Heart left ventricle (tissue), 16 donors: Measurements from ENCODE around the gene DCTPP1. TPM values are rescaled to one million over a fixed set of nuclear protein-coding genes. Genes with fewer than 3 reads are reported as not detected.

Source experiments
- ATAC-seq, 4 donors: fragments of 200-7000 bp; cut with Tn5 transposase; one replicate each; pipeline ENCODE4 v1.9.1; 2020 to 2022; ENCODE audit warnings: moderate library complexity in 4 of 4, mild to moderate bottlenecking in 3 of 4, moderate number of reproducible peaks in 1 of 4
- DNase-seq, 5 donors: peaks; one replicate each; pipeline ENCODE4 v3.0.0-alpha.2; 2020
- H3K27ac ChIP-seq, 12 donors: fragments of 200-600 bp; sonication (generic) in 4 of 12; one replicate each; pipeline versions ENCODE4 v1.5.0 to v1.8.0; 2016 to 2022; ENCODE audit warnings: mild to moderate bottlenecking in 2 of 12
- H3K27me3 ChIP-seq, 9 donors: fragments of 200-600 bp; sonication (generic) in 2 of 9; one replicate each; pipeline versions ENCODE4 v1.5.1 to v1.8.0; 2016 to 2022; ENCODE audit warnings: mild to moderate bottlenecking in 3 of 9
- H3K36me3 ChIP-seq, 9 donors: fragments of 200-600 bp; sonication (generic) in 2 of 9; one replicate each; pipeline versions ENCODE4 v1.5.0 to v1.8.0; 2018 to 2022; ENCODE audit warnings: mild to moderate bottlenecking in 2 of 9
- H3K4me1 ChIP-seq, 12 donors: fragments of 200-600 bp; sonication (generic) in 4 of 12; one replicate each; pipeline versions ENCODE4 v1.5.0 to v1.8.0; 2016 to 2022; ENCODE audit warnings: mild to moderate bottlenecking in 3 of 12
- H3K4me3 ChIP-seq, 12 donors: fragments of 200-600 bp; sonication (generic) in 4 of 12; one replicate each; pipeline versions ENCODE4 v1.5.0 to v1.8.0; 2017 to 2022; ENCODE audit warnings: mild to moderate bottlenecking in 9 of 12, moderate library complexity in 4 of 12
- H3K9me3 ChIP-seq, 12 donors: fragments of 200-600 bp; sonication (generic) in 4 of 12; one replicate each; pipeline versions ENCODE4 v1.5.0 to v1.8.0; 2016 to 2022; ENCODE audit warnings: mild to moderate bottlenecking in 1 of 12
- POLR2A ChIP-seq, 2 donors: fragments of 450-650 bp; IDR thresholded peaks; one replicate each; pipeline ENCODE4 v1.6.1; 2017; ENCODE audit warnings: antibody characterized with exemption in 2 of 2, mild to moderate bottlenecking in 2 of 2, moderate library complexity in 2 of 2
- WGBS, 4 donors: extraction: QIAGEN DNeasy Blood & Tissue Kit in 2 of 4; methylation state at CpG; one replicate each; pipeline versions ENCODE4 v1.1.5 to v1.1.7; 2013 to 2018; 5-methylcytosine and 5-hydroxymethylcytosine counted together
- intact Hi-C, 10 donors: fragments of 100-400 bp; cut with DNase I; formaldehyde crosslinking; loops; one replicate each; pipeline versions ENCODE4 v1.11.1 to v1.14.2; 2022
- polyA plus RNA-seq, 2 donors: library from polyadenylated mRNA; stranded (reverse); fragments of 200-250 nt; gene quantifications; one replicate each; pipeline ENCODE4 v1.2.3, GENCODE V29; 2013
- total RNA-seq, 9 donors: library from RNA; depleted of rRNA in 2 of 9; stranded (reverse); fragments of >200 nt in 2 of 9; fragmentation: NEBNext Ultra II Directional in 3 of 9; extraction: Animal tissue kit (Norgen Biotek cat#: 25700) in 3 of 9; gene quantifications; one replicate each; pipeline versions ENCODE4 v1.1.0 to v1.2.4, GENCODE V29; 2016 to 2023
- TF ChIP-seq, protein P1 (sequence below), 12 donors: fragments of 200-600 bp; sonication (generic) in 4 of 12; IDR thresholded peaks; one replicate each; pipeline versions ENCODE4 v1.5.0 to v1.8.0; 2018 to 2022; ENCODE audit warnings: antibody characterized with exemption in 12 of 12, mild to moderate bottlenecking in 5 of 12
- donor health status: ischemic (EF 13 %, LVEDD 7.1; RV severe dilation, severe dysfunction).
- donor health status: healthy with polysubstance abuse.
- donor health status: DM: no; HTN: yes; CAD: no.
- donor health status: DM: no; HTN: no; CAD: no.
- donor health status: ischemic (EF 25% LVEDD 6.9; RV normal size, moderate dysfunction).
- donor health status: ischemic (EF 25% LVEDD 5.7; RV mildly dilated, moderate dysfunction).
- donor health status: healthy.
- donor health status: DM: yes; HTN: yes; CAD: no.
- donor health status: ischemic (EF 35%, LVEDD 5.7; RV mildly dilated, moderate dysfunction).
- donor health status: nonischemic (EF 11% LVEDD 7.7; RV severe dilation, severe dysfunction).
- donor health status: DM: yes; HTN: yes; CAD: no.
- donor health status: PGD.
- donor health status: ischemic (EF 29% LVEDD 5.4; RV normal size, mild dysfunction).
- donor health status: nonischemic (EF 23%, LVEDD 6.1; RV moderate dilation, normal function).

The DCTPP1 gene
- total and polyA plus RNA-seq, 11 donors, result 13.8 to 68.7 (median 28.4) TPM

DNA sequence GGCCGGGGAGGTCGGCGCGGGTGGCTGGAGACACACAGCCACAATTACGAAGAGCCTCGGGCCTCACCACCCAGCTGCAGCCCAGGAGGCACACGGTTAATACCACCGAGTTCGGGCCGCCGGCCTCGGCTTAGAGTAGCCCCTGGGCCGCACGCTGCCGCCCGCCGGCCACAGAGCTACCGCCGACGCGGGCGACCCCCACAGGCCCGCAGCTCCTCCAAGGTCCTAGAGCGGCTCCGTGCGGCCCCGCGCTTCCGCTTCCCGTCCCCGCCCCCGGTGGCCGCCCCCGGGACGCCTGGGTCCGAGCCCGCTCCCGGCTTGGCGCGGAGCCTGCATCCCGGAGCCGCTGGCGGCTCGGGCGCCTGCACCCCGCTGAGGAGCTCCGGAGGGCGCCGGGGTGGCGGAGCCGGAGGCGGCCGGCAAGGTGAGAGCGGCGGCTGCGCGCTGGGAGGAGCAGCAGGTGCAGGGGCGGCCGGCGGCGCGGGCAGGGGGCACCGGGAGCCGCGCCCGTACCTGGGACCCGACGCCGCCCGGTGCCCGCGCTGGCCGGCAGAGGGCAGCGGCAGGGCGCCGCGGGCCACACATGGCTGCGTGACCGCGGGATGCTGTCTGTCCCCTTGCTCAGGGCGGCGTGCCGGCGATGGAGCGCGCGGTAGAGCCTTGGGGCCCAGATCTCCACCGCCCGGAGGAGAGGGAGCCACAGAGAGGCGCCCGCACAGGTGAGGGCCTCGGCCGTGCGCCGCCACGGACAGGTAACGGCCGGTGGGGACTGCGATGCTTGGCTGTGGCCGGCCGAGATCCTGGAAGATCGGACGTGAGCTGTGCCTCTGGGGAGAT is 34.5 kb downstream of the DCTPP1 start, which contains the start of gene ZNF48:
Gene ZNF48 (plus strand): TSS at position 266 of the 837 bp plus-strand sequence. CDS start 375 bp downstream, at position 641.
- Histone ChIP-seq H3K4me1 (peaks cover 5 to 36% (median 21%) of the 10 kb centered on the region in 12 donors), H3K27ac (peak within 1 kb of the TSS; percentile 67 to 91 (median 84)), H3K9me3 (no peaks in the 10 kb centered on the region), H3K36me3 (peaks cover 0 to 19% (median 6%) of the 10 kb centered on the region in 9 donors), H3K4me3 (peak within 1 kb of the TSS; percentile 58 to 99 (median 85)), H3K27me3 (no peaks in the 10 kb centered on the region)
- WGBS, 4 donors, result 0 to 1% (median 0%) methylated on average over 33 to 103 of the region's 103 CpGs
- TF ChIP-seq, protein P1, sequence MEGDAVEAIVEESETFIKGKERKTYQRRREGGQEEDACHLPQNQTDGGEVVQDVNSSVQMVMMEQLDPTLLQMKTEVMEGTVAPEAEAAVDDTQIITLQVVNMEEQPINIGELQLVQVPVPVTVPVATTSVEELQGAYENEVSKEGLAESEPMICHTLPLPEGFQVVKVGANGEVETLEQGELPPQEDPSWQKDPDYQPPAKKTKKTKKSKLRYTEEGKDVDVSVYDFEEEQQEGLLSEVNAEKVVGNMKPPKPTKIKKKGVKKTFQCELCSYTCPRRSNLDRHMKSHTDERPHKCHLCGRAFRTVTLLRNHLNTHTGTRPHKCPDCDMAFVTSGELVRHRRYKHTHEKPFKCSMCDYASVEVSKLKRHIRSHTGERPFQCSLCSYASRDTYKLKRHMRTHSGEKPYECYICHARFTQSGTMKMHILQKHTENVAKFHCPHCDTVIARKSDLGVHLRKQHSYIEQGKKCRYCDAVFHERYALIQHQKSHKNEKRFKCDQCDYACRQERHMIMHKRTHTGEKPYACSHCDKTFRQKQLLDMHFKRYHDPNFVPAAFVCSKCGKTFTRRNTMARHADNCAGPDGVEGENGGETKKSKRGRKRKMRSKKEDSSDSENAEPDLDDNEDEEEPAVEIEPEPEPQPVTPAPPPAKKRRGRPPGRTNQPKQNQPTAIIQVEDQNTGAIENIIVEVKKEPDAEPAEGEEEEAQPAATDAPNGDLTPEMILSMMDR (IDR thresholded peaks at IDR 0.05), result peak in 8 of 12 donors; percentile 20 to 56 (median 41)
- TF ChIP-seq POLR2A (IDR thresholded peaks at IDR 0.05), result peak in 1 of 2 donors; percentile 47
- DNase-seq (peak; percentile 89 to 94 (median 92)), ATAC-seq (peak; percentile 93 to 98 (median 98))
- intact Hi-C loops, result loop anchor here in 4 of 10 donors (1.0 to 5.0 kb wide), 3 partner anchors 17 to 38 kb away; partner anchors contain the start of gene CD2BP2 (in 1 of the 4)

DNA sequence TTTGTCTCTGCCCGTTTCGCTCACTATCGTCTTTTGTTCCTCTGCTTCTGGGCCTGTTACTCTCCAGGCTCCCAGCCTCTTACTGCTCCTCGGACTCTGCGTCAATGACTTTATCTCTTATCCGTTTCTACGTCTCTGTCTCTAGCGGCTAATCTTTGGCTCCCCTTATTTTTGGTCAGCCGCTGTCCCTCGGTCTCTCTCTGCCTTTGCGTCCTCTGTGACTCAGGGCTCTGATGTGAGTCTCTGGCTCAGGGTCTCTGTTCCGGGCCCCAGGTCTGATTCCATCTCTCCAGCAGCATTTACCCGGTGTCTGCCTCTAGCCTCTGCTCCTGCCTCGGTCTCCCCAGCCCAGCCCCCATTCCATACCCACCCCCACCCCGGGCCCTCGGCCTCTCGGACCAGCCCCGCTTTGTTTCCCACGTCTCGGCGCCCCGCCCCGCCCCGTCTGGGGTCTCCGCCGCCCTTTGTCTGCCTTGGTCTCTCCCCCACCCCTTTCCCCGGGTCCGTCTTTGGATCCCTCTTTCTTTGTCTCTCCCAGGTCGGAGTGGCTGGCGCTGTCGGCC is 35.2 kb downstream of the DCTPP1 start:
- ATAC-seq (peak in 3 of 4 donors; percentile 36 to 60 (median 56)), DNase-seq (peak in 2 of 5 donors; percentile 65 to 71)
- no peaks in the 10 kb centered on the region for H3K27me3 ChIP-seq
- peaks cover 0 to 19% (median 6%) of the 10 kb centered on the region in 9 donors for H3K36me3 ChIP-seq
- intact Hi-C loops, result loop anchor here in 4 of 10 donors (1.0 to 5.0 kb wide), 3 partner anchors 16 to 37 kb away; partner anchors contain the start of gene CD2BP2 (in 1 of the 4)
- peak overlapping the region; percentile 67 to 91 (median 84) for H3K27ac ChIP-seq
- peaks cover 5 to 31% (median 18%) of the 10 kb centered on the region in 12 donors for H3K4me1 ChIP-seq
- peak overlapping the region; percentile 58 to 99 (median 85) for H3K4me3 ChIP-seq
- 4 to 8% (median 5%) methylated on average over 30 to 31 of the region's 31 CpGs for WGBS, 4 donors
- TF ChIP-seq, protein P1 (IDR thresholded peaks at IDR 0.05), result no peak
- no peak for TF ChIP-seq POLR2A (IDR thresholded peaks at IDR 0.05)
- H3K9me3 ChIP-seq, result no peaks in the 10 kb centered on the region

DNA sequence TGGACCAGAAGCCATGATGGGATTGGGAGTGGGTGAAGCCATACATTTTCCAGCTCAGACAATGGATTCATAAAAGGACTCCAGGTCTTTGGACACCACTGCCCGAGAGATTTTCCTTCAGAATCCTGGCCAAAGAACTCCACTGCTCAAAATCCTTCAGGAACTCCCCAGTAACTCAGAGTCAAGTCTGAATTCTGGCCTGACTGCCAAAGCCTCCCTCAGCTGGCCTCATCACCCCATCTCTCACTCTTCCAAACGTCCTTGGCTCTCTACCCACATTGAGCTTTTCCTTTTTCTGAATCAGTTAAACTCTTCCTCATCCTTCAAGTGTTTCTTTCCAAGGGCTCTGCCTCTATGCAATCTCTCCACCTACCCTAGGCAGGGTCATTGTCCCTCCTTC is 46.3 kb downstream of the DCTPP1 start:
- H3K27me3 ChIP-seq, result no peaks in the 10 kb centered on the region
- 46 to 55% (median 50%) methylated on average over 2 of the region's 2 CpGs for WGBS, 4 donors
- H3K36me3 ChIP-seq, result no peaks in the 10 kb centered on the region
- DNase-seq, result no peak
- H3K9me3 ChIP-seq, result no peaks in the 10 kb centered on the region
- peaks cover 0 to 35% (median 7%) of the 10 kb centered on the region in 12 donors for H3K4me1 ChIP-seq
- intact Hi-C loops, result no loop called here
- no peak for ATAC-seq
- TF ChIP-seq, protein P1 (IDR thresholded peaks at IDR 0.05), result no peak
- no peak for TF ChIP-seq POLR2A (IDR thresholded peaks at IDR 0.05)
- H3K27ac ChIP-seq, result peak overlapping the region in 1 of 12 donors; percentile 76
- H3K4me3 ChIP-seq, result no peak overlapping the region
